ENCODE results near the gene RAD52. TPM values are rescaled to one million over a fixed set of nuclear protein-coding genes. Genes with fewer than 3 reads are reported as not detected.

RAD52 gene
- total RNA-seq, 1 experiment from 2014 or later: 24.7 TPM

GRCh38 chr12:862303-862911 is 87.1 kb downstream of the RAD52 start:
- no peaks in the 10 kb centered on the region for H3K27me3 ChIP-seq (replicated peaks; ENCODE audit: insufficient read depth, low read depth, low read length, poor library complexity)
- no peaks in the 10 kb centered on the region for H3K9me3 ChIP-seq (ENCODE audit: low read depth, low read length, poor library complexity, severe bottlenecking)
- BruUV-seq (replicated peaks): no TSS peak
- H3K36me3 ChIP-seq (ENCODE audit: insufficient read depth, low read length, poor library complexity, severe bottlenecking): peaks cover 44% of the 10 kb centered on the region
- H3K27ac ChIP-seq (ENCODE audit: low read depth, low read length, poor library complexity, severe bottlenecking): no peak overlapping the region
- CTCF ChIA-PET: no interaction called here
- TF ChIP-seq EZH2 (IDR thresholded peaks at IDR 0.05; ENCODE audit: borderline replicate concordance, low read depth, low read length, poor library complexity, severe bottlenecking) (no peak), CTCF (conservative IDR thresholded peaks at IDR 0.05; ENCODE audit: low read depth, low read length) (no peak)
- H3K4me1 ChIP-seq (ENCODE audit: insufficient read depth, low read length, poor library complexity, severe bottlenecking): no peaks in the 10 kb centered on the region
- intact Hi-C loops (cut with micrococcal nuclease; ENCODE audit: unreplicated experiment): no loop called here
- POLR2A ChIA-PET (ENCODE audit: low non-redundant PET): no interaction called here
- H3K4me3 ChIP-seq (ENCODE audit: low read depth, low read length, poor library complexity, severe bottlenecking): no peak overlapping the region
- DNase-seq (ENCODE audit: low spot score): no peak

Other genes with a start within 250 kb of the RAD52 start
- 155 and 161 TPM in 2 replicates for gene WNK1, start 197.1 kb downstream of the RAD52 start, total RNA-seq (2021)
- 56.5 and 60.7 TPM in 2 replicates for gene ERC1, start 41.5 kb upstream of the RAD52 start, total RNA-seq (2021)

Measured in A673 (cell line).